SK-N-MC (cell line): ENCODE measurements around the gene DNER.

ENCODE experiments used
- EZH2 ChIP-seq: fragments of 200-600 bp; sonication (generic); IDR thresholded peaks from one replicate; pipeline ENCODE4 v1.6.1; 2017; ENCODE audit warnings: antibody characterized with exemption
- FOXP2 ChIP-seq: optimal IDR thresholded peaks from 2 replicates; pipeline ENCODE3; 2011; ENCODE audit warnings: mild to moderate bottlenecking, moderate library complexity; ENCODE audit not compliant: insufficient read depth; ENCODE audit errors: extremely low read length, control extremely low read depth
- POLR2AphosphoS5 ChIP-seq: IDR thresholded peaks from 2 replicates; pipeline ENCODE4 v1.6.1; 2012; ENCODE audit warnings: mild to moderate bottlenecking, low read depth, low read length, borderline replicate concordance

DNA sequence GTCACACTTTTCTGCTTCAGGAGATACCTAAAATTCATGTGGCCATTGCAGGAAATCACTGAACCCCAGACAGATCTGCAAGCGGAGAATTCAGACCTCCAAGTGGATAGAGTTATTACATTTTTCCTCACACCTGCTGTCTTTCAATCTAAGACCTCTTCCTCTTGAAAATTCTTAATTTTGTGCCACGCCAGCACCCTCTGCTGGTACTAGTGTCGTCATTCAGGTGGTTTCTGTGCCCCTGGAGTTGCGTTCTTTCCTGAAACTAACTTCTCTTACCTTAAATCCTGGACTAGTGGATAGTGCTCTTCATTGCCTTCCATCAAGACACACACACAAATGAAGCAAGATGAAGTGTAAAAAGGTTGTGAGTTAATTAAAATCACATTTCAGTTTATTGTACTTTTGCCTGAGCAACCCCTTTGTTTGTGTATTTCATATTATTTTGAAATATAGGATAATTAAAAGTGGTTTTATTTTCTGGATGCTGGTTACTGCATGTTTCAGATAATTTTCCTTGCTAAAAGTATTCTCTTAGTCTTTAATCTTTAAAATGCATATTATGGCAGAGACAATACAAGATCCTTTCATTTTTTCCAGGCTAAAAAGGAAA lies 1.6 kb upstream of the DNER start:
- TF ChIP-seq POLR2AphosphoS5: no peak
- no peak for TF ChIP-seq EZH2
- no peak for TF ChIP-seq FOXP2
